CD4-positive, alpha-beta T cell treated with Interferon alpha-2 for 1 hour (primary cell): ENCODE results near the gene PTRH2.
"Not testable (repeated sequence)": the region's sequence is repeated elsewhere in the genome, so short reads cannot be mapped to it uniquely, and the experiment has no call there.

Source experiments
- DNase-seq, 2 donors: peaks; one replicate each; pipeline ENCODE4 v3.0.0-alpha.2; 2020 to 2022

Gene PTRH2

GRCh38 chr17:59707149-59707970, at the start of gene PTRH2, which contains the start of gene VMP1:
Gene PTRH2 (minus strand): TSS chr17:59707430. CDS start chr17:59697978, 9,452 bp downstream.
Gene VMP1 (plus strand): TSS chr17:59707654. CDS start chr17:59731447, 23,793 bp downstream.
- peak; percentile 95 for DNase-seq

DNA sequence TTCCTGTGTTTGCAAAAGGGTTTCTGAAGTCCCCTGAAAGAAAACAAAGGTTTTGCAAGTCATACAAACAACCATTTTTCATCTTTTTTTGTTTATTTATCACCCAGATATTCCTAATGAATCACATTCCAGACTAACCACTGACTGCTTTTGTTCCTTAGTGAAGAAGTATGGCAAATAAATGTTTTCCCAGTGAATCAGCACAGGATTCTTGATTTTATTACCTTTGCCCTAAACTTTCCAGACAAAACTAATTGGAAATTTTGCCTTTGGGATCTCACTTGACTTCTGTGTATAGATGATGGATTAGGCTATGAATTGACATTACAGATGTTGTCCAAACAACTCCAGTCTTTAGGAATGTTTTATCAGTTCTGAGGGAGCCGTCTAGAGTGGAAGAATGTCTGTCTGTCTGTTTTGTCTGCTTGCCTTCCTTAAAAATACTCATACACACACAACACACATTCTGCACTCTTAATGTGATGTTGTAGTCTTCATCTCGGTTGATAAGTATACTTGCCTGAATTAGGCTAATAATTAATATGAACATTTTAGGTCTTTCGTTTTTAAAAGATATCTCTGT, 49.1 kb upstream of the PTRH2 start:
- no peak for DNase-seq

GRCh38 chr17:59755069-59755468, 47.8 kb upstream of the PTRH2 start:
- DNase-seq: not testable (repeated sequence)

GRCh38 chr17:59754552-59754951, 47.3 kb upstream of the PTRH2 start:
- DNase-seq: peak in 1 of 2 donors; percentile 50

DNA sequence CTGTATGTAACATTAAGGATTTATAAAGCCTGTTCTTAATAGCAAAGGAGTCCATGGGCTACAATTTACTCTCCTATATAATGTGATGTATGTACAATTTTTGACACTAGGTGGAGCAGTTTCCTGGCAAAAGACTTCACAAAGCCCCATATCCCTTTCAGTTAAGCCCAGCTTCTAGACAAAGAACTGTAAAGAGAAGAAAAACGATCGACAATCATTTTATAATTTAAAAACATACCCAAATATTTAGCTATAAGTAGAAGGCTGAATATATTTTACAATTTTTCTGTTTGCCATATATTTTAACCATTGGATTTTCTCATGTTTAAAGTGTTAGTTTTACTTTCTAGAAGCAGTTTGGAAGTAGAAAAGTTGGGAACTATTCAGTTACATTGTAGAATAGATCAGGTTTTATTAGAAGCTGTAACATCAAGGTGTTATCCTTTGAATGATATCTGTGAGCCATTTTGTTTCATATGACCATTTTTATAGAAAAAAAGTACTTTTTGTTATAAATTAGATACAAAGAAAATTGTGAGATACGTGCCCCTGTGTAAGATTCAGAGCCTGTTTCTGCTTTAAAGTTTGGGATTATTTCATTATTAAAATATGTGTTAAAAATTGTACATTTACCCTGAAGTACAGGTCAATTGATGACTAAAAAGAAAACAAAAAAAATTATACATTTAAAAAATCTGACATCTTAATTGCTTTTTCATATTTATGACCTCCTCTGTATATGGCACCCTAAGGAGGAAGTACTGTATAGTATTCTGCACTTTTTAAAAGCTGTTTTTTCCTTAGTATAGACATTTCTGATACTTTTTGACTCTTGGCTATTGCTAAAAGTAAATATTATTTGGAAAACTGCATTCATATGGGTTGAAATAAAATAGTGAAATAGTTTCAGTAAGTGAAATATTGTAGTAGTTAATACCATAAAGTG, 46.6 kb upstream of the PTRH2 start:
- peak; percentile 39 to 89 for DNase-seq

DNA sequence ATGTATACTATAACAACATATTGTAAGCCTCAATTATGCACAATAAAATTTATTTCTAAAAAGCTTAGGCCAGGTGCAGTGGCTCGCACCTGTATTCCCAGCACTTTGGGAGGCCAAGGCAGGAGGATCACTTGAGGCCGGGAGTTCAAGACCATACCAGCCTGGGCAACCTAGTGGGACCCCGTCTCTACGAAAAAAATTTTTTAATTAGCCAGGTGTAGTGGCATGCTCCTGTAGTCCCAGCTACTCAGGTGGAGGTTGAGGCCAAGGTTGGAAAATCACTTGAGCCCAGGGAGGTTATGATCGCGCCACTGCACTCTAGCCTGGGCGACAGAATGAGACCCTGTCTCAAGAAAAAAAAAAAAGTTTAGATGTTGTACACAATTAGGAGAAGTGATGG, 45.7 kb upstream of the PTRH2 start:
- no peak for DNase-seq

GRCh38 chr17:59752446-59752845, 45.2 kb upstream of the PTRH2 start:
- no peak for DNase-seq

DNA sequence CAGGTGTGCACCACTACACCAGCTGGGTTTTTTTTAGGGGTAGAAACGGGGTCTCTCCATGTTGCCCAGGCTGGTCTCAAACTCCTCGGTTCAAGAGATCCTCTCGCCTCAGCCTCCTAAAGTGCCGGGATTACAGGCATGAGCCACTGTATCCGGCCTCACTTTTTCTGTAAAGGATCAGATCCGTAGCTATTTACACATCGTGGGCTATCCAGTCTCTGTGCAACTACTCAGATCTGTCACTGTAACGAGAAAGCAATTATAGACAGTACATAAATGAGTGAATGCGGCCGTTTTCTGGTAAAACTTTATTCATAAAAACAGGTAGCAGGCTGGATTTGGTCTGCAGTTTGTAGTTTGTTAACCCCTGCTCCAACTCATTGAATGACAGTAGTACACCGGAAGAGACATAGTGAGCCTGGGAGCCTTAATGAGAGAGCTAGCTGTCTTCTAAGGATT, 44.8 kb upstream of the PTRH2 start:
- peak in 1 of 2 donors; percentile 30 for DNase-seq

GRCh38 chr17:59748591-59748990, 41.4 kb upstream of the PTRH2 start:
- DNase-seq: no peak

DNA sequence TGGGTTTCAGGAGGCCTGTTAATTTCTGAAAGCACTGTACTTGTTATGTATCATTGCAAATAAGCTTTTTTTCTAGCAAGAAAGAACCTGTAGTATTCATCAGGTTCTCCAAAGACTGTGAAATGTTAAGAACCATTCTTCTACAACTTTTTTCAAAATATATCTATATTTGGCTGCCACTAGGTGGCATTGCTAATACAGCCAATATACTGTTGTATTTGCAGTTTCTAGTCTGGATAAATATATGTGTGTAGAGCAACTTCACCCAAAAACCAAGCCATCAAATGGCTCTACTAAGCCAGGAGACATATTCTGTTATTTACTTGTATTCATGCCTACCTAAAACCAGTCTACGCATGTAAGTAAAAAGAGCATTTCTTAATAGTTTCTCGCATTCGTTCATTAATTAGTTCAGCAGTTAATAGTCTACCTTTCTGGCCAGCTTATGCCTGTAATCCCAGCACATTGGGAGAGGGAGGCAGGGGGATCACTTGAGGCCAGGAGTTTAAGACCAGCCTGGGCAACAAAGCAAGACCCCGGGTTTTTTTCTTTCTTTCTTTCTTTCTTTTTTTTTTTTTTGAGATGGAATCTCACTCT, 39.7 kb upstream of the PTRH2 start:
- DNase-seq: peak in 1 of 2 donors; percentile 62

DNA sequence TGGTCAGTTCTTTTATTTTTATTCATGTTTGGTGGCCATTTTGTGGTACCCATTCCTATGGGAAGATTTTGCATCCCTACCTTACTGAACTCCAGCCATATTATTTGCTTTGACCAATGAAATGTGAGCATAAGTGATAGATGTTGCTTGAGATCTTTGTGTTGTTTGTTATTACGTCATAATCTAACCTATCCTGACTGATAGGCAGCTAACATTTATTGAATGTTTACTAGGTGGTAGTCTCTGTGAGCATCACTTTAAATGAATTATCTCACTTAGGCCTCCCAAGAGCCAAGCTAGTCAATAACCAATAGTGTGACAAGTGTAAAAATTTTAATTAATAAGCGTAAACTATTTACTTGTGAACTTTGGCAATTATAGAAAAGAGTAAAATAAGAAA, 37.8 kb upstream of the PTRH2 start:
- no peak for DNase-seq

DNA sequence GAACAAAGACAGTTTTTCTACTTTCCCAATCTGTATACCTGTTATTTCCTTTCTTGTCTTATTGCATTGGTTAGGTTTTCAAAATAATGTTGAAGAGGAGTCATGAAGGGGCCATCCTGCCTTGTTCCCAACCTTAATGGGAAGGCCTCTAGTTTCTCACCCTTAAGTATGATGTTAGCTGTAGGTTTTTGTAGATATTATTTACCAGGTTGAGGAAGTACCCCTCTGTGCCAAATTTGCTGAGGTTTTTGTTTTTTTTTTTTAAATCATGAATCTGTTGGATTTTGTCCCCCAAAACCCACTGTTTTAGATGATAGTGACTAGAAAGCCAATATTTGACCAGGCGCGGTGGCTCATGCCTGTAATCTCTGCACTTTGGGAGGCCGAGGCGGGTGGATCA, 36.6 kb upstream of the PTRH2 start:
- no peak for DNase-seq

- DNase-seq: no peak
These were observed 30.1 kb upstream of the PTRH2 start for GRCh38 chr17:59737324-59737723.

- DNase-seq: no peak
These were observed 27.0 kb upstream of the PTRH2 start for GRCh38 chr17:59734226-59734625.

- DNase-seq: no peak
These were observed 26.5 kb upstream of the PTRH2 start for GRCh38 chr17:59733697-59734096.

GRCh38 chr17:59730268-59730834, 23.1 kb upstream of the PTRH2 start:
- DNase-seq: no peak

DNA sequence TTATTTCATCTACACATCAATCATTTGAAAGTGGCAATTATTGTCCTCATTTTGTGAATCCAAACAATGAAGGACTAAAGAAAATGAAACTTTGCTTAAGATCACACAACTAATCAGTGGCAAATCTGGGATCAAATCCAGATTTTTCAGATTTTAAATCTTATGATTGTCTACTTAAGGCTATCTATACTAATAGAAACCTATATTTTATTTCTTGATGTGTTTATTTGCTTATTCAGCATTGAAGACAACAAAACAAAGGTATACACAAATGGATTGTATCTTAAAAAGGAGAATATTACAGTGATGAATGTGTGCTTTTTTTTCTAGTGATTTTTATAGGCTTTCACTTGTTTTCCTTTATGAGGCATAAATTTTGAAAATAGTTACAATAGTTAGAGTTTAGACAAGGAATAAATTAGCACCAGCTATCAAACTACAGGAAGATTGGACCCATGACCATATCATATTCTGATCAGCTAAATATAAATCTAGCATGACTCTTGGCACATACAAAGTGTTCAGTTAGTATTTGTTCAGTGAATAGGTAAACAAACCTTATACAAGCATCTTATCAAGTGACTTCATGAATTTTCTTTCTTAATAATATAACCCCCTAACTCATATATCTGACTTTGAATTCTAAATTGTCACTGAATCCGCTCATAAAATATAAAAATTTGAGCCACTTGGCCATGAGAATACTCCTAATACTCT, 20.7 kb upstream of the PTRH2 start:
- DNase-seq: no peak

DNA sequence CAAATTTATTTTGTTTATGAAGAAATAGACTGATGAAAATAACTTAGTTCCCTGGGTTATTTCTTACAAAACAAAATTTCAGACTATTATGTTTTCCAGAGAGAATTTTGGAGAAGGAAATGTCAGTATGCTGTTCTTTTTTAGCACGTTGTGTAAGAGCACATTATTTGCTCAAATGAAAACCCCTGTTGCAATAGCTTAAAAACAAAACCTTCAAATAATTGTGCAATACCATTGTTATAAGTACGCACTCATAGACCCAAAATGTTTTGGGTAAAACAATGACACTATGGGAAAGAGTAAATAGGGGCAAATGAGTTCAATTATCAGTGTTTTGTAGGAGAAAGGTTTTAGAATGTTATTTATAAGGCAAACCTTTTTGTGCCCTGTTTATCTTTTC, 18.5 kb upstream of the PTRH2 start:
- no peak for DNase-seq

DNA sequence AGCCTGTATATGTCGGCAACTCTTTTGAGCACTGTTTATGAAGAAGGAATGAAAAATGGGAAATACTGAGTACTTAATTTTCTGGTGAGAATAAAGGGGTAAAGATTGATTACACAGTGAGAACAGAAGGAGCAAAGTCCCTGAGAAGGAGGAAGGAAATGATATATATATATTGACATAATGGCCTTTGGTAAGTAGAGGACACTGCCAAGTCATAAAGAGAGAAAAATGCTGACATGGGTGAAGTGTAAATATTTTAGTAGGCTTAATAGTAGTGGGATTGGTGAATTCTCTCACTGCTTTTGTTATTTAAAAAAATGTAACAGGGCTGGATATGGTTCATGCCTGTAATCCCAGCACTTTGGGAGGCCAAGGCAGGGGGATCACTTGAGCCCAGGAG, 16.4 kb upstream of the PTRH2 start:
- DNase-seq: no peak

GRCh38 chr17:59723041-59723440, 15.8 kb upstream of the PTRH2 start:
- DNase-seq: no peak

GRCh38 chr17:59722623-59723022, 15.4 kb upstream of the PTRH2 start:
- DNase-seq: no peak

GRCh38 chr17:59719526-59719925, 12.3 kb upstream of the PTRH2 start:
- no peak for DNase-seq
